Stimulated activated CD8-positive, alpha-beta memory T cell treated with anti-CD3 and anti-CD28 coated beads, Interleukin-12 subunit alpha, Interleukin-12 subunit beta, amount 100 ng/mL, for 24 hours (primary cell): Measurements from ENCODE around the gene PNPLA1.

Experiments used
- DNase-seq: peaks from one replicate; pipeline ENCODE4 v3.0.0-alpha.2; 2020; ENCODE audit errors: extremely low read depth

Gene PNPLA1

DNA sequence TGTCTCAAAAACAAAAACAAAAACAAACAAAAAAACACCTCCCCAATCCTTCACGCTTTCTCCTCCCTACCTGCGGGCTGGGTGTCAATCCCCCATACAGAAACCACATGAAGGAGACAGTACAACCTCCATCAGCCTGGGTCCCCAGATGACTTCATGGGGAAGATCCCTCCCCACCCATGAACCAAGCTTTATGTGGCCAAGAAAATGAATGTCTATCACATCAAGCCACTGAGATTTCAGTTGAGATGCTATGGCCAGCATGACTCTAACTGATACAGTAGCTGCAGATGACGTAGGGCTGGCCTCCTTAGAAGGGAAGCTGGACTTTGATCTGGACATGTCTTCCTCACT lies 88.0 kb downstream of the PNPLA1 start:
- DNase-seq, result no peak
